ENCODE results near the gene PDP2.

The PDP2 gene

DNA sequence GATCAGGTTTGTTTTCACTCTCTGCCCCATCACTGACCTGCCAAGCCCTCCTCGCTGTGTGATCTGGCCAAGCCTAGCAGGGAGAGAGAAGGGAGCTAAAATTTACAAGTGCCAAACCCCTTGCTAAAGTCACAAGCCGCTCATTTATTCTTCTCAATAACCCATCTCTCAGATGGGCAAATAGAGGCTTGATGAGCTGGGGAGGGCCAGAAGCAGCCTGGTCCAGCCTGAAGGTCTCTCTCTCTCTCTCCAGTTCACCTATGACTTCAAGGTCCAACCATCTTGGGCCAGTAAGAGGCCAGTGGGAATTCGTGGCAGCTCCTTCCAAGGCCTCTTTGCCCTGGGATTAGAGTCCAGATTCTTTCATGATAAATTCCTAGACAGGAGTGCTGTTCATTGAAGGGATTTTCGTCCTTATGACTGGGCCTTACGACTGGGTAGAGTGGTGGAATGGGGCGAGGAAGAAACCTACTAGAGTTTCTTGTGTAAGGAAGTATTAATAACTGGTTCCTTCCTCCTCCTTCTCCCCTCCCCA lies 32.7 kb upstream of the PDP2 start:
- Histone ChIP-seq H3K79me2 (no peaks in the 10 kb centered on the region), H3K27ac (no peak overlapping the region), H3K4me3 (ENCODE audit: low read depth, low read length) (no peak overlapping the region), H3K4me2 (ENCODE audit: low read length) (no peak overlapping the region), H2AFZ (no peak overlapping the region), H3K36me3 (ENCODE audit: control insufficient read depth, insufficient read depth, low read length) (no peaks in the 10 kb centered on the region), H3K27me3 (ENCODE audit: control insufficient read depth, insufficient read depth, low read length) (no peaks in the 10 kb centered on the region), H3K9ac (no peak overlapping the region), H3K4me1 (no peaks in the 10 kb centered on the region), H3K9me3 (ENCODE audit: control insufficient read depth, low read length) (no peaks in the 10 kb centered on the region)
- no peak for TF ChIP-seq CTCF (IDR thresholded peaks at IDR 0.05)

DNA sequence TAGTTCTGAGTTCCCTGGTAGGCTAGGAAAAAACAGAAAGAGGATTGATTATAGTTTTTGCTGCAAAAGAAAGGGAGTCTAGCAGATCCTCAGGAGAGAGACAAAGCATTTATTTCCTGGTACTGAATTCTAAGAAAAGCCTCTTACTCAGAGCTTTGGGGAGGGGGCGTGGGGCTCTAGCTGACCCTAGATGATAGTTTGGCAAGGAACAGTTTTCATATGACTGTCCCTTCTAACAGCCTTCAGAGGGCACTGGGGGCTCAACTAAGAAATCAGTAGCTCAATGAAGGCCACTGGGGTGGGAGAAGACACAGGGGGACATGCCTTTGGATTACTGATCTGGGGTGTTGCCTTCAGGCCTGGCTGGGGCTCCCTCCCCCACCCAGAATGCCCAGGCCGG lies 32.1 kb upstream of the PDP2 start:
- no peaks in the 10 kb centered on the region for H3K36me3 ChIP-seq (ENCODE audit: control insufficient read depth, insufficient read depth, low read length)
- H3K4me1 ChIP-seq: no peaks in the 10 kb centered on the region
- no peak overlapping the region for H3K4me3 ChIP-seq (ENCODE audit: low read depth, low read length)
- no peaks in the 10 kb centered on the region for H3K27me3 ChIP-seq (ENCODE audit: control insufficient read depth, insufficient read depth, low read length)
- H3K27ac ChIP-seq: no peak overlapping the region
- no peak for TF ChIP-seq CTCF (IDR thresholded peaks at IDR 0.05)
- no peaks in the 10 kb centered on the region for H3K9me3 ChIP-seq (ENCODE audit: control insufficient read depth, low read length)
- no peak overlapping the region for H2AFZ ChIP-seq
- H3K4me2 ChIP-seq (ENCODE audit: low read length): no peak overlapping the region
- no peaks in the 10 kb centered on the region for H3K79me2 ChIP-seq
- H3K9ac ChIP-seq: no peak overlapping the region

DNA sequence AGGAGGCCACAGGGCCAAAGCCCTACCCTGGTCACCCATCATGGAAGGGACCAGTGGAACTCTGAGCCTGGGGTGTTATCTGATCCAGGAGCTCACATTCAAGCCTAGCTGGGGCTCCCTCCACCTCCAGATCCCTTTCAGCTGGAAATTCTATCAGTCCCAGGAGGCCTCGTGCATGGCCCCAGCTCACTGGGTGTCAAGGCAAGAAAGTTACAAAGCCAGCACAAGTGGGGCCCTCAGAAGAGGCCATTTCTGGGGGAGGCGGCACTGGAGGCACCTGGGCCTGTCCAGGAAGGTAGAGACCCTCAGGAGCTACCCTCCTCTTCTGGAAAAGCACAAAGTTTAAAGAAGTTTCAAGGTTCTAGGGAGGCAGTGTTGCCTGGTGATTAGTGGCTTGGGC lies 31.3 kb upstream of the PDP2 start:
- no peak overlapping the region for H2AFZ ChIP-seq
- TF ChIP-seq CTCF (IDR thresholded peaks at IDR 0.05): no peak
- no peaks in the 10 kb centered on the region for H3K9me3 ChIP-seq (ENCODE audit: control insufficient read depth, low read length)
- no peak overlapping the region for H3K9ac ChIP-seq
- H3K4me2 ChIP-seq (ENCODE audit: low read length): no peak overlapping the region
- no peaks in the 10 kb centered on the region for H3K27me3 ChIP-seq (ENCODE audit: control insufficient read depth, insufficient read depth, low read length)
- no peak overlapping the region for H3K27ac ChIP-seq
- H3K36me3 ChIP-seq (ENCODE audit: control insufficient read depth, insufficient read depth, low read length): no peaks in the 10 kb centered on the region
- H3K79me2 ChIP-seq: no peaks in the 10 kb centered on the region
- H3K4me3 ChIP-seq (ENCODE audit: low read depth, low read length): no peak overlapping the region
- H3K4me1 ChIP-seq: no peaks in the 10 kb centered on the region

DNA sequence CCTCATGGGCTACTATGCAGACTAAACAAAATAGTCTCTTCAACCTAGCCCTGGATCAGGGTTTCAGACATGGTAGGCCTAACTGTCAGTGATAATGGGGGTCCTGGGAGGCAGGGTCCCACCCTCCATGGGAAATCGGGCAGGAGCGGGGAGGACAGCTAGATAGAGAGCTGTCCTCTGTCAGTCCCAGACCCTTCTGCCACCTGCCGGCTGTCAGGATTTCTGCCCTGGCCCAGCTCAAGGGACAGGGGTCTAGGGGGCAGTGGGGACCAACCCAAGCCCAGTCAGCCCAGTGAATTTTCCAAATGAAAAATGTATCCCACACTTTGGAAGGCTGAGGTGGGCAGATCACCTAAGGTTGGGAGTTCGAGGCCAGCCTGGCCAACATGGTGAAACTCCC lies 30.8 kb upstream of the PDP2 start:
- H3K4me2 ChIP-seq (ENCODE audit: low read length): no peak overlapping the region
- H3K36me3 ChIP-seq (ENCODE audit: control insufficient read depth, insufficient read depth, low read length): no peaks in the 10 kb centered on the region
- no peak overlapping the region for H3K27ac ChIP-seq
- H3K79me2 ChIP-seq: no peaks in the 10 kb centered on the region
- no peak for TF ChIP-seq CTCF (IDR thresholded peaks at IDR 0.05)
- no peaks in the 10 kb centered on the region for H3K9me3 ChIP-seq (ENCODE audit: control insufficient read depth, low read length)
- no peaks in the 10 kb centered on the region for H3K4me1 ChIP-seq
- no peak overlapping the region for H3K4me3 ChIP-seq (ENCODE audit: low read depth, low read length)
- H3K27me3 ChIP-seq (ENCODE audit: control insufficient read depth, insufficient read depth, low read length): no peaks in the 10 kb centered on the region
- H3K9ac ChIP-seq: no peak overlapping the region
- no peak overlapping the region for H2AFZ ChIP-seq

DNA sequence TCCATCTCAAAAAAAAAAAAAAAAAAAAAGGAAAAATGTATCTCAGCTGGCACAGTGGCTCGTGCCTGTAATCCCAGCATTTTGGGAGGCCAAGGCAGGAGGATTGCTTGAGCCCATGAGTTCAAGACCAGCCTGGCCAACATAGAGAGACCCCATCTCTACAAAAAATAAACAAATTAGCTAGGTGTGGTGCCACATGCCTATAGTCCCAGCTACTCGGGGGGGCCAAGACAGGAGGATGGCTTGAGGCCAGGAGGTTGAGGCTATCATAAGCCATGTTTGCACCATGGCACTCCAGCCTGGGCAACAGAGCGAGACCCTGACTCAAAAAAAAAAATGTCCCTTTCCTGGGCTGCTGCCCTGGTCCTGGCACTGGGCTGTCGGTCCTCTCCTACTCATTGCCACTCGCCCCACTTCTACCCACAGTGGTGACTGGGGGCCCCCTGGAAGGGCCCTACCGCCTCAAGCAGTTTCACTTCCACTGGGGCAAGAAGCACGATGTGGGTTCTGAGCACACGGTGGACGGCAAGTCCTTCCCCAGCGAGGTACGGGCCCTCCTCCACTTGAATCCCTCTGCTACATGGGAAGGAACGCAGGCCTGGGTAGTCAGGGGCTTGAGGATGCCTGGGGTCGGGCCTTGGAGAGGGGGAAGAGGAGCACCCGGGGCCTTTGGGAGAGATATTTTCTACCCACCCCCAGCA lies 30.1 kb upstream of the PDP2 start:
- no peaks in the 10 kb centered on the region for H3K79me2 ChIP-seq
- no peaks in the 10 kb centered on the region for H3K36me3 ChIP-seq (ENCODE audit: control insufficient read depth, insufficient read depth, low read length)
- no peak overlapping the region for H3K4me3 ChIP-seq (ENCODE audit: low read depth, low read length)
- no peak overlapping the region for H3K27ac ChIP-seq
- H3K4me2 ChIP-seq (ENCODE audit: low read length): no peak overlapping the region
- no peaks in the 10 kb centered on the region for H3K27me3 ChIP-seq (ENCODE audit: control insufficient read depth, insufficient read depth, low read length)
- no peak overlapping the region for H2AFZ ChIP-seq
- no peaks in the 10 kb centered on the region for H3K9me3 ChIP-seq (ENCODE audit: control insufficient read depth, low read length)
- no peak overlapping the region for H3K9ac ChIP-seq
- no peak for TF ChIP-seq CTCF (IDR thresholded peaks at IDR 0.05)
- H3K4me1 ChIP-seq: no peaks in the 10 kb centered on the region

Data from parathyroid adenoma (tissue), 2 donors.